ENCODE measurements around the gene GGPS1.
A peak's percentile ranks its signal among the peaks of the same experiment; 100 is the strongest.
"Not testable (repeated sequence)": the region's sequence is repeated elsewhere in the genome, so short reads cannot be mapped to it uniquely, and the experiment has no call there.

The GGPS1 gene

DNA sequence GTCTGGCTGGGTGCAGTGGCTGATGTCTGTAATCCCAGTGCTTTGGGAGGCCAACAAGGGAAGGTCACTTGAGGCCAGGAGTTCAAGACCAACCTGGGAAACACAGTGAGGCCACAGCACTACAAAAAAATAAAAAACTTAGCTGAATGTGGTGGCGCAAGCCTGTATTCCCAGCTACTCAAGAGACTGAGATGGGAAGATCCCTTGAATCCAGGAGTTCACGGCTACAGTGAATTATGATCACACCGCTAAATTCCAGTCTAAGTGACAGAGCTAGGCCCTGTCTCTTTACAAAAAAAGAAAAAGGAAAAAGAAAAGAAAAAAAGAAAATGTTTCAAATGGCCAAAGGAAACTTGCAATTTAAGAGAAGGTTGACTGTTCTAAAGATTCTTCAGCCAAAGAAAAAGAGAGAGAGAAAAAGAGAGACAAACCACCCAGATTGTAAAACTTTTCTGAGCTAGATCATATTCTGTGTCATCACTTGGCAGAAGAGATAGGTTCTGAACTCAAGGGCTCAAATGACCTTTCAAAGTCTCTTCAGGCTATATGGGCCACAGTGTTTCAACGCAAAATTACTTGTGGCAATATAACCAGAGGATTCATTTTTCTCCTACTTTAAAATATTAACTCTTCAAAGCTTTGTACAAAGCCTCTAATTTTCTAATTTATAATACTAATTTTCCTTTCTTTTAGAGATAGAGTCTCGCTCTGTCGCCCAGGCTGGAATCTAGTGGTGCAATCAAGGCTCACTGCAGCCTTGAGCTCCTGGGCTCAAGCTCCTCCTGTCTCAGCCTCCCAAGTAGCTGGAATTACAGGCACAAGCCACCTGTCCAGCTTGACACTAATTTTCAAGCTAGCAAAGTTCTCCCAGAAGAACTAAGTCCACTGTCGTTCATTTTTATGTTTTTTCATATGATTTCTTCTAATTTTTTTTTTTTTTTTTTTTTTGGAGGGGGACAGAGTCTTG is 20.9 kb upstream of the GGPS1 start:
- DNase-seq = no peak

DNA sequence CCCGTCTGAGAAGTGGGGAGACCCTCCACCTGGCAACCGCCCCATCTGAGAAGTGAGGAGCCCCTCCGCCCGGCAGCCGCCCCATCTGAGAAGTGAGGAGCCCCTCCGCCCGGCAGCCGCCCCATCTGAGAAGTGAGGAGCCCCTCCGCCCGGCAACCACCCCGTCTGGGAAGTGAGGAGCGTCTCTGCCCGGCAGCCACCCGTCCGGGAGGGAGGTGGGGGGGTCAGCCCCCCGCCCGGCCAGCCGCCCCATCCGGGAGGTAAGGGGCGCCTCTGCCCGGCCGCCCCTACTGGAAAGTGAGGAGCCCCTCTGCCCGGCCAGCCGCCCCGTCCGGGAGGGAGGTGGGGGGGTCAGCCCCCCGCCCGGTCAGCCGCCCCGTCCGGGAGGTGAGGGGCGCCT is 19.2 kb upstream of the GGPS1 start:
- DNase-seq = not testable (repeated sequence)

GRCh38 chr1:235313262-235313661 is 15.1 kb upstream of the GGPS1 start:
- DNase-seq = no peak

DNA sequence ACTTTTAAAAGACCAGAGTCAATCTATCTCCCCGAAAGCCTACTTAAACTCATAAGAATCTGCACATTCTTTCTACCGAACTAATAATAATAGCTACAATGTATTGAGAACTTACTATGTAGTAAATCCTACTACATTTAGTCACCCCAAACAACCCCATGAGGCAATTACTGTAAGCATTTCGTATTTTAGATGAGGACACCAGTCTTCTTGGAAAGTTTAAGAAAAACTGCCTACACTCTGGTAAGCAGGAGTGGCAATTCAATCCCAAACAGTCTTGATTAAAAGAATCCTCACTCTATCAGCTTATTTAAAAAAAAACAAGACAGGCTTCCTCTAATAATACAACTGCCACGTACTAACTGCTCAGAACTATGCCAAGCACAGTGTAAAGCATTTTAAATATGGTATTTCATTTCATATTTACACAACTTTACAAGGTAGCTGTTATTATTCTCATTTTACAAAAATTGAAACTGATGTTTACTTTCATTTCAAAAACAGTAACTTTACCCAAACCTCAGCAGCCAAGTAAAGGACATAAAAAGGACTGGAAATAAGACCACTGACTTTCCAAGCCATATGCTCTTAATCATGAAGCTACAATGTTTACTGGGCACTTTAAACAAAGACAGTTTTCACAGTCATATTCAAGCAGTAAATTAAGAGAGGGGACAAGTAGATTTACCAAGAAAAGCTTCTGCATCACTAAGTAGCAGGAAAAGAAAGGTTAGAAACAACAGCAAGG is 14.3 kb upstream of the GGPS1 start:
- peak; percentile 13 for DNase-seq

GRCh38 chr1:235315173-235315572 is 13.2 kb upstream of the GGPS1 start:
- no peak for DNase-seq

DNA sequence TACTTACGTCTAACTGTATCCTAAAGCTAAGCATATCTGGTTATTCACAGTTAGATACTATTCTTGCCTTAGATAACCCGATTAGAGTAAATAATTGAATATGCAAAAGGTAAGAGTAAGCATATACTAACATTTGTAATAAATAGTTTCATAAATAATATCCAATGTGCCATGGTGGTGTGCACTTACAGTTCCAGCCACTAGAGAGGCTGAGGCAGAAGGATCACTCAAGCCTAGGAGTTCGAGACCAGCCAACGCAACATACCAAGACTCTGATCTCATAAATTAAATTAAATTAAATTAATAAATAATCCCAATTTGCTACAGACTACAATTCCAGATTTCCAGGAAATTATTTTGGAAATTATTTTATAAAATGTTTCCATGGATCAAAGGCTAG is 12.6 kb upstream of the GGPS1 start:
- DNase-seq = no peak

GRCh38 chr1:235317168-235317567 is 11.2 kb upstream of the GGPS1 start:
- peak; percentile 85 for DNase-seq

DNA sequence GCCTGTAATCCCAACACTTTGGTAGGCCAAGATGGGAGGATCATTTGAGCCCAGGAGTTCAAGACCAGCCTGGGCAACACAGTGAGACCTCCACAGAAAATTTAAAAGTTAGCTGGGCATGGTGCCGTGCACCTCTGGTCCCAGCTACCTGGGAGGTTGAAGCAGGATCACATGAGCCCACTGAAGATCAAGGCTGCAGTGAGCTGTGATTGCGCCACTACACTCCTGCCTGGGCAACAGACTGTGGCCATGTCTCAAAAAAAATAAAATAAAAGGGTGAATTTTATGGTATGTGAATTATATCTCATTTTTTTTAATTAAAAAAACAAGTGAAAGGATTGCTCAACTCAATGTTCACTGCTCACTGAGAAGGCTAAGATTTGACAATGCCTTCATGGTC is 9.1 kb upstream of the GGPS1 start:
- DNase-seq = no peak

DNA sequence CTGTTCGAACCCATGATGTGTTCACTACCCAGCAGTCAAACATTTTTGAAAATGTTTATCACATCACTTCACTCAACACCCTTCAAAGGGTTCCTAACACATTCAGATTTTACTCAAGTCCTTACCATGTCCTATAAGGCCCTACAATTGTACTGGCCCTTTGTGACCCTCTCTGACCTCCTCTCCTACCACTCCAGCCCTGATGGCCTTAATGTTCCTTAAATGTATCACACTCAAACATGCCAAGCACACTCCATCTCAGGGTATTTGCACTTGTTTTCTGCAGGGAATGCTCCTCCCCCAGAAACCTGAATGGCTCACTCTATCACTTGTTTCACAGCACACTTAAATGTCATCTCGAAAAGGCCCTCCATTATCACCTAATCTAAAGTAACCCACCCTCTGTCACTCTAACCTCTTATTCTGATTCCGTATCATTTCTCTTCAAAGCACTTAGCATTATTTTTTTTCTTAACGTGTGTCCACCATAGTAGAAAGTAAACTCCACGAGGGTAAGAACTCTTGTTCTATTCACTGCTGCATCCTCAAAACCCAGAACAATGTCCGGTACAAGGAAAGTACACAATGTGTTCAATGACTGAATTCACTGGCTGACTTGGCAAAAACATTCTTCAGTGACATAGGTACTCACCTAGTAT is 7.7 kb upstream of the GGPS1 start:
- no peak for DNase-seq

GRCh38 chr1:235324296-235324695 is 4.1 kb upstream of the GGPS1 start:
- no peak for DNase-seq

- no peak for DNase-seq
Measured at GRCh38 chr1:235325139-235325538, 3.2 kb upstream of the GGPS1 start.

- DNase-seq = no peak
Measured at GRCh38 chr1:235325854-235326253, 2.5 kb upstream of the GGPS1 start.

GRCh38 chr1:235326719-235327558 is 1.4 kb upstream of the GGPS1 start:
- peak; percentile 71 for DNase-seq

- DNase-seq = no peak
Measured at GRCh38 chr1:235327559-235328270, 655 bp upstream of the GGPS1 start, which contains the start of gene ARID4B. TSS of gene ARID4B (minus strand) at chr1:235328179. CDS start at chr1:235326919, 1,260 bp downstream.

DNA sequence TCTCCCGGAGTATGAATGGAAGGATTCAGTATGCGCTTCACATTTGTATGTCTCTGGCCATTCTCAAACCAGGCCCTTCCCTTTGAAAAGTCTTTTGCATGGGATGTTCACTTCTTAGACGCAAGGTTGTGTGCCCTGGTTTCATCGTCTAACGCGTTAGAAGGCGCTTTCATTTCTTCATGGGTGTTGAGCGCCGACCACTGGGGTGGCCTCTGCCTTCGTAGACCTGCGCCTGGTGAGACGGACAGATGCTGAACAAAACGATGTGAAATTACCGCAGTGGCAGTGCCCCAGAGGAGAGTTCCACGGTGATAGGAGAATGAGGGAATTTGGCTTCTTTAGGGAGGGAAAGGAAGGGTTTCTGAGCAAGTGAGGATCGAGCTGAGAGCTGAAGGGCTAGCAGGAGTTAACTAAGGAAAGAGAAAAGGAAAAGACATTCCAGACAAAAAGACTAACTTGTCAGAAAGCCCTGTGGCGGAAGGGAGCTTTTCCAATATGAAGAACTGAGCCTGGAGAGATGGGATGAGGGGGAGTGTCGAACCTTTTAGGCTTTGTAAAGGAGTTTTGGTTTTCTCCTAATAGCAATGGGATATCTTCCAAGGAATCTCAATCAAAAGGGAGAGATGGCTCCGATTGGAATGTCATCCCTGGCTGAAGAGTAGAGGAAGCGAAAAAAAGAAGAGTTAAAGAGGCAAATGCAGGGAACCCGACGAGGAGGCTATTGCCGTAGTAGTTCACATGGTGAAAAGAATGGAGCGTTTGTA is 951 bp downstream of the GGPS1 start:
- DNase-seq = peak; percentile 61

DNA sequence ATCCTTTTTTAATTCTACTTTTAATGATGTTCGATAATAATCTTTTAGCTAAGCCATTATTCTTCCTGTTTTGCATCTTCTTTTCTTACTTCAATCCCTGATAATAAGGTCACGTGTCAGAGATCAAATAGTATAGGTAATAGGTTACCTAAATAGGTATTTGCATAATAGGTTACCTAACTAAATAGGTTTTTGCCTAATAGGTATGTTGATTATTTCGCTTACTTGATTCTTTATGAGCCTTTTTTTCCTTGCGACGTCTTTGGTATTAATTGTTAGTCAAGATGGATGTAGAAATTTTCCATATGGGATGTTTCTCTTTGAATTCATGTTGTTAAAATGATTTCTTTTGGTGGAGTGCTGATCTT is 2.5 kb downstream of the GGPS1 start:
- DNase-seq = no peak

GRCh38 chr1:235331401-235331800 is 3.0 kb downstream of the GGPS1 start:
- DNase-seq = peak; percentile 74

- DNase-seq = peak; percentile 43
Measured at GRCh38 chr1:235336903-235337302, 8.5 kb downstream of the GGPS1 start.

DNA sequence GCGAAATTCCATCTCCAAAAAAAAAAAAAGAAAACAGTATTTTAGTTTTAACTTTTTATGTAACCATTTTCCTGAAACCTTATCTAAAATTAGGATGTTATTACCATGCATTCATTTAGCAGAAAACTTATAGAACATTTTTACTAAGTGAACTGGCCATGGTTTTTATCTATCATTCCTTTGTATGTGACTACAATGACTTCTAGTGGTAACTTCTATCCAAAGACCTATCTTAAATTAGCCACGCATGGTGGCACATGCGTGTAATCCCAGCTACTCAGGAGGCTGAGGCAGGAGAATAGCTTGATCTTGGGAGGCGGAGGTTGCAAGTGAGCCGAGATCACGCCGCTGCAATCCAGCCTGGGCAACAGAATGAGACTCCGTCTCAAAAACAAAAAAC is 11.4 kb downstream of the GGPS1 start:
- no peak for DNase-seq

DNA sequence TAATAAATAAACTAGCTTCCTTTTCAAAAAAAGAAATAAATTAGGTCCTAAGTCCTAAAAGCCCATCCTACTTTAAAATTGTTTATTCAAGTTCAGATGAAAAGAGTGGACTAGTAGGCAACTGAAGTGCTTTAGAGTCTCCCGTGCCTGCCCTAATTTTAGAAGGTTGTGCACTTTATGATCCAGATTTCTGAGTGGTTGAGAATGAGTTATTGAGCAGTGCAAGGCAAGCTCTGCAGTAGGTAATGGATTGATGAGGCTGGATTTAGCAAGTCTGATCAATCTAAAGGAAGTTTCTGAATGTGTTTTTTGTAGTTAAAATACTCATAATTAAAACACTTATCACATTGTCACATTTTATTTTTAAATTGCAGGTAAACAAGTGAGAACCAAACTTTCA is 13.0 kb downstream of the GGPS1 start:
- DNase-seq = no peak

DNA sequence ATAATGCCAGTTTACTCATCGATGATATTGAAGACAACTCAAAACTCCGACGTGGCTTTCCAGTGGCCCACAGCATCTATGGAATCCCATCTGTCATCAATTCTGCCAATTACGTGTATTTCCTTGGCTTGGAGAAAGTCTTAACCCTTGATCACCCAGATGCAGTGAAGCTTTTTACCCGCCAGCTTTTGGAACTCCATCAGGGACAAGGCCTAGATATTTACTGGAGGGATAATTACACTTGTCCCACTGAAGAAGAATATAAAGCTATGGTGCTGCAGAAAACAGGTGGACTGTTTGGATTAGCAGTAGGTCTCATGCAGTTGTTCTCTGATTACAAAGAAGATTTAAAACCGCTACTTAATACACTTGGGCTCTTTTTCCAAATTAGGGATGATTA is 13.7 kb downstream of the GGPS1 start:
- DNase-seq = no peak

All from inflammatory macrophage treated with lipopolysaccharide for 4 hours (primary cell).